ENCODE measurements around the gene STX3.

GRCh38 chr11:59759900-59760299, 4.7 kb downstream of the STX3 start:
- TF ChIP-seq, protein P1, sequence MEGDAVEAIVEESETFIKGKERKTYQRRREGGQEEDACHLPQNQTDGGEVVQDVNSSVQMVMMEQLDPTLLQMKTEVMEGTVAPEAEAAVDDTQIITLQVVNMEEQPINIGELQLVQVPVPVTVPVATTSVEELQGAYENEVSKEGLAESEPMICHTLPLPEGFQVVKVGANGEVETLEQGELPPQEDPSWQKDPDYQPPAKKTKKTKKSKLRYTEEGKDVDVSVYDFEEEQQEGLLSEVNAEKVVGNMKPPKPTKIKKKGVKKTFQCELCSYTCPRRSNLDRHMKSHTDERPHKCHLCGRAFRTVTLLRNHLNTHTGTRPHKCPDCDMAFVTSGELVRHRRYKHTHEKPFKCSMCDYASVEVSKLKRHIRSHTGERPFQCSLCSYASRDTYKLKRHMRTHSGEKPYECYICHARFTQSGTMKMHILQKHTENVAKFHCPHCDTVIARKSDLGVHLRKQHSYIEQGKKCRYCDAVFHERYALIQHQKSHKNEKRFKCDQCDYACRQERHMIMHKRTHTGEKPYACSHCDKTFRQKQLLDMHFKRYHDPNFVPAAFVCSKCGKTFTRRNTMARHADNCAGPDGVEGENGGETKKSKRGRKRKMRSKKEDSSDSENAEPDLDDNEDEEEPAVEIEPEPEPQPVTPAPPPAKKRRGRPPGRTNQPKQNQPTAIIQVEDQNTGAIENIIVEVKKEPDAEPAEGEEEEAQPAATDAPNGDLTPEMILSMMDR (IDR thresholded peaks at IDR 0.05; ENCODE audit: low read depth, low read length) = no peak
- TF ChIP-seq EZH2phosphoT487 (IDR thresholded peaks at IDR 0.05; ENCODE audit: low read depth) = no peak

All from OCI-LY3 (cell line).